Measurements from ENCODE around the gene SERPINF2. TPM values are rescaled to one million over a fixed set of nuclear protein-coding genes. Genes with fewer than 3 reads are reported as not detected.
A peak's percentile ranks its signal among the peaks of the same experiment; 100 is the strongest.
"Not testable (repeated sequence)": the region's sequence is repeated elsewhere in the genome, so short reads cannot be mapped to it uniquely, and the experiment has no call there.

SERPINF2 gene
- polyA plus RNA-seq (ENCODE audit: insufficient read length in 4 of 4), result 100 to 1,000 TPM in 2 of 4 donors, 10 to 100 TPM in 2; 79.0 to 117 (median 99.2) TPM

- no peak for DNase-seq (ENCODE audit: low read depth in 4 of 4, low spot score in 2 of 4)
These were observed at the start of gene SERPINF2 for GRCh38 chr17:1742371-1743087. Gene SERPINF2 (plus strand): TSS chr17:1742871. CDS start chr17:1744996, 2,125 bp downstream.

GRCh38 chr17:1693339-1693738, 49.3 kb upstream of the SERPINF2 start:
- no peak for DNase-seq (ENCODE audit: low read depth in 4 of 4, low spot score in 2 of 4)

GRCh38 chr17:1695365-1695764, 47.3 kb upstream of the SERPINF2 start:
- no peak for DNase-seq (ENCODE audit: low read depth in 4 of 4, low spot score in 2 of 4)

- DNase-seq (ENCODE audit: low read depth in 4 of 4, low spot score in 2 of 4), result no peak
These were observed 45.0 kb upstream of the SERPINF2 start for GRCh38 chr17:1697681-1698080.

GRCh38 chr17:1699891-1700290, 42.8 kb upstream of the SERPINF2 start:
- not testable (repeated sequence) for DNase-seq (ENCODE audit: low read depth in 4 of 4, low spot score in 2 of 4)

- no peak for DNase-seq (ENCODE audit: low read depth in 4 of 4, low spot score in 2 of 4)
These were observed 39.6 kb upstream of the SERPINF2 start for GRCh38 chr17:1703063-1703462.

GRCh38 chr17:1705004-1705403, 37.7 kb upstream of the SERPINF2 start:
- no peak for DNase-seq (ENCODE audit: low read depth in 4 of 4, low spot score in 2 of 4)

GRCh38 chr17:1707107-1707506, 35.6 kb upstream of the SERPINF2 start:
- DNase-seq (ENCODE audit: low read depth in 4 of 4, low spot score in 2 of 4), result no peak

- DNase-seq (ENCODE audit: low read depth in 4 of 4, low spot score in 2 of 4), result not testable (repeated sequence)
These were observed 33.8 kb upstream of the SERPINF2 start for GRCh38 chr17:1708791-1709346.

GRCh38 chr17:1709403-1709951, 33.2 kb upstream of the SERPINF2 start:
- DNase-seq (ENCODE audit: low read depth in 4 of 4, low spot score in 2 of 4), result no peak

- DNase-seq (ENCODE audit: low read depth in 4 of 4, low spot score in 2 of 4), result no peak
These were observed 32.5 kb upstream of the SERPINF2 start, which contains the start of gene TLCD2 for GRCh38 chr17:1709971-1710806. Gene TLCD2 (minus strand): TSS chr17:1710377. CDS start chr17:1710242, 135 bp downstream.

GRCh38 chr17:1710807-1711553, 31.7 kb upstream of the SERPINF2 start:
- DNase-seq (ENCODE audit: low read depth in 4 of 4, low spot score in 2 of 4), result no peak

- no peak for DNase-seq (ENCODE audit: low read depth in 4 of 4, low spot score in 2 of 4)
These were observed 30.9 kb upstream of the SERPINF2 start for GRCh38 chr17:1711804-1712203.

- DNase-seq (ENCODE audit: low read depth in 4 of 4, low spot score in 2 of 4), result no peak
These were observed 30.4 kb upstream of the SERPINF2 start for GRCh38 chr17:1712271-1712670.

- DNase-seq (ENCODE audit: low read depth in 4 of 4, low spot score in 2 of 4), result no peak
These were observed 29.4 kb upstream of the SERPINF2 start for GRCh38 chr17:1713160-1713877.

GRCh38 chr17:1713878-1714426, 28.7 kb upstream of the SERPINF2 start:
- DNase-seq (ENCODE audit: low read depth in 4 of 4, low spot score in 2 of 4), result no peak

GRCh38 chr17:1714427-1714979, 28.2 kb upstream of the SERPINF2 start:
- DNase-seq (ENCODE audit: low read depth in 4 of 4, low spot score in 2 of 4), result peak in 2 of 4 donors; percentile 81 to 89

GRCh38 chr17:1714980-1715802, 27.5 kb upstream of the SERPINF2 start:
- no peak for DNase-seq (ENCODE audit: low read depth in 4 of 4, low spot score in 2 of 4)

All from left renal cortex interstitium (tissue), 4 donors.